SHP77 (cell line): ENCODE data around the gene ENGASE.

Experiments used
- DNase-seq, 2 experiments: peaks; one replicate each; lab custom pipeline; 2025; lab: John Stamatoyannopoulos, UW

The ENGASE gene

GRCh38 chr17:79115487-79115886 lies 40.9 kb downstream of the ENGASE start:
- no peak for DNase-seq

GRCh38 chr17:79116575-79117368 lies 42.1 kb downstream of the ENGASE start:
- no peak for DNase-seq

- no peak for DNase-seq
Measured at GRCh38 chr17:79117905-79118487, 43.4 kb downstream of the ENGASE start.

DNA sequence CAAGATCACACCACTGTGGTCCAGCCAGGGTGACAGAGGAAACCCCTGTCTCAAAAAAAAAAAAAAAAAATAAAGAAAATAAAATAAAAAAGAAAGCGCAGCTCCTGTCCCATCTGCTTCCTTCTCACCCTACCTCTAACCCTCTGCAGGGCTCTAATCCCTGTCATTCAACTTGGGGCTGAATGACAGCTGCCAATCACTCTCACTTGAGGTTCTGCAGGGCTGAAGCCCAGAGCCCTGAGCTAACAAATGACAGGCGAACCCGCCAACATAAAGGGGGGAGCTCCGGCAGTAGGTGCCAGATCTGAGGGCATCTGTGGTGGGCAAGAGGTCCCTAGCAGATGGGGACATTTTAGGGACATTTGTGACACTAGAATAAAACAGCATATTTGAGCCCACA lies 44.3 kb downstream of the ENGASE start:
- no peak for DNase-seq

DNA sequence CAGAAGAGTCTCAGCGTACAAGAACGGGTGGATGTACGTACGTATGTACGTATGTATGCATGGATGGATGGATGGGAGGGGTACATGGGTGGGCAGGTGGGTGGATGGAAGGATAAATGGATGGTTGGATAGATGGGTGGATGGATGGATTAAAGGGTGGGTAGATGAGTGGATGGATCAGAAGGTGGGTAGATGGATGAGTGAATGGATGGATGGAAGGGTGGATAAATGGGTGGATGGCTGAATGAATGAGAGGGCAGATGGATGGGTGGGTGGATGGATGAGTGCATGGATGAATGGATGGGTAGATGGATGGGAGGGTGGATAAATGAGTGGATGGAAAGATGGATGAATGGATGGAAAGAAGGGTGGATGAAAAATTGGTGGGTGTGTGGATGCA lies 45.6 kb downstream of the ENGASE start:
- no peak for DNase-seq

GRCh38 chr17:79123988-79124387 lies 49.4 kb downstream of the ENGASE start:
- DNase-seq: no peak

DNA sequence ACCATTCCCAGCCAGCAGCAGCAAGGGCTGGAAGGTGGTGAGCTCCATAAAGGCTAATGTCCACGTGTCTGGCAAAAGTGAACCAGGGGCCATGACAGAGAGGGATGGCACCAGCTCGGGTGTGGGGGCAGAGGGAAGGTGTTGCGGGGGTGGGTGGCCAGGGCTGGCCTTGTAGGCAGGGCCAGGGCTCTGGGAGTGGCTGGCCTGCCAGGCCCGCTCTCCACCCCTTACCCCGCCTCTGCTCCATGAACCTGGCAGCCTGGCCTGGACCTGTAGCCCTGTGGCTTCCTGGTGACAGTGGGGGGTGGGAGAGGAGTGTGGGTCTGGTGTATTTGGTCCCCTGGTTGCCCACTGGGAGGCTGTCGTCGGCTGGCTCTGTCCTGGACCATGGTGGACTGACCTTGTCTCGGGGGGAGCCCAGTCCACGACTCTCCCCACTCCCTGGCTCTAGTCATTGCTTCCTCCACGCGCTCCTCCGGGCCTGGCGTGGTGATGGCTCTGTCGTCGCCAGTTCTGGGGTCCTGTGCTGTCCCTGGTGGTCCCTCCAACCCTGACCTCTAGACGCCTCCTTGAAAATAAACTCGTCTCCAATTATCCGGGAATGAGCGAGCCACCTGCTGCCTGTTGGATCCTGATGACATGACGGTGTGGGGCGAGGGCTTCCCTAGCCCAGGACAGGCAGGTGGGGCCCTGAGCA lies 50.0 kb downstream of the ENGASE start:
- no peak for DNase-seq

- DNase-seq: no peak
Measured at GRCh38 chr17:79125503-79125902, 50.9 kb downstream of the ENGASE start.

DNA sequence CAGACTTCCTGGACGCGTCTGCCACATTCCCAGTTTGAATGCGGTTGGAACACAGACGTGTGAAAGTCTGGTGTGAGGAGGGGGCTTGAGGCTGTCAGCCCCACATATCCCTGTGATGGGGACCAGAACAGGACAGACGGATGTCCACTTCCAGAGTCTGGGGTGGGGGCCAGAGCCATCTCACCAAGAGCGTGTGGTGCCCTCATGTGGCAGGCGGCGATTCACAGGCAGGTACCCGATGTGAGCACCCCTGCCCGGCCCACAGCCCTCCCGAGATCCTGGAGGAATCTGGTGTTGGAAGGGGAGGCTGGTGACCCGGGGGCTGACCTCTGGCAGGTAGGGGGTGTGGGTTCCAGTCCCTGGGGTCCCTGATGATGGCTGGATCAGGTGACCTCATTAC lies 51.5 kb downstream of the ENGASE start:
- no peak for DNase-seq

DNA sequence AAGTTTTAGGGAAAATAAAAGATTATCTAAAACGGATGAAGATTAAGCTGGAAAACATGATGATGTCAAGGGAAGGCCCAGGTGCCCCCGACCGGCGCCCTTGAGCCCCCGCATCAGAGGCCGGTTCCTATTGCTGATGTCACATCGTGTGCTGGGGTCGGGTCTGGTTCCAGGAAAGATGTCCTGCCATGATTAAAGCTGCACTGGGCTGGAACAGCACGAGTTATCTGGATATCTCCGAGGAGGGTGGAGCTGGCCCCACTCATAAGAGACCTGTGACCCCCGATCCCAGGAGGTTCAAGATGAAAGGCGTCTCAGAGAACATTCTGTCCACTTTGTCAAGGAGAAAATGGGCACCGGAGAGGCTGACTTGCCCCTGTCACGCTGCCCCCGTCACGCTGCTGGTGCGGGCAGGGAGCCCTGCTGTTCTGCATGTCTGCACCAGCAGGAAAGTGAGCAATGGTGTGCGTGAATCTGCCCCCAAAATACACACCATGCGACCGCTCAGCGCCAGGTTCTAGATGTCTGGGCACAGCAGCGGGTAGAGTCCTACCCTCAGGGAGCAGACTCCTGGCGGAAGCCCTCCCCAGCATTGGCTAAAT lies 53.0 kb downstream of the ENGASE start:
- DNase-seq: no peak

- no peak for DNase-seq
Measured at GRCh38 chr17:79129523-79129922, 54.9 kb downstream of the ENGASE start.

DNA sequence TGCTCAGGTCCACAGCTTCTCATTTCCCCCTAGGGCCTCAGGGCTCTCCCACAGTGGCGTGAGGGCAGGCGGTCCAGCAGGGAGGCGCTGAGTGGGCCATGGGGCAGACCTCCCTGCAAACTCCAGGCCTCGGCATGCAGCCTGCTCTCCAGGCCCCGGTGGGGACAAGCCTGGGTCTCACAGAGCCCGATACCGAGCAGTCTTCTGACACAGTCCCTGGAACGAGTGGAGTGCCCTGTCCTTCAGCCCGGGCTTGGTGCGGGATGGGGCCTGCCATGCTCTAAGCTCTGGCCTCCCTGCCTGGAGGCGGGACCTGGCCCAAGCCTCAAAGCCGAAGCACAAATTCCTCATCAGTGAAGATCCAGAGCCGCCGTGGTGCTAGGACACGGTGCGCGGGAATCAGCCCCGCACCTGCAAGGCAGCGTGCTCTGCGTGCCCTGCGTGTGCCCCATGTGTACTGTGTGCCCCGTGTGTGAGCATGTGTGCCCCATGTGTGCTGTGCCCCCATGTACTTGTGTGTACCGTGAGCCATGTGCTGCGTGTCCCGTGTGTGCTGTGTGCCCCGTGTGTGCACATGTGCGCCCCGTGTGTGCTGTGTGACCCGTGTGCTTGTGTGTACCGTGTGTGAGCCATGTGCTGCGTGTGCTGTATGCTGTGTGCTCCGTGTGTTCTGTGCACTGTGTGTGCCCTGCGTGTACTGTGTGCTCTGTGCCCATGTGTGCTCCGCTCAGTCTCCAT lies 56.1 kb downstream of the ENGASE start:
- DNase-seq: no peak

GRCh38 chr17:79131274-79131635 lies 56.6 kb downstream of the ENGASE start:
- no peak for DNase-seq

GRCh38 chr17:79131701-79132100 lies 57.1 kb downstream of the ENGASE start:
- DNase-seq: no peak

DNA sequence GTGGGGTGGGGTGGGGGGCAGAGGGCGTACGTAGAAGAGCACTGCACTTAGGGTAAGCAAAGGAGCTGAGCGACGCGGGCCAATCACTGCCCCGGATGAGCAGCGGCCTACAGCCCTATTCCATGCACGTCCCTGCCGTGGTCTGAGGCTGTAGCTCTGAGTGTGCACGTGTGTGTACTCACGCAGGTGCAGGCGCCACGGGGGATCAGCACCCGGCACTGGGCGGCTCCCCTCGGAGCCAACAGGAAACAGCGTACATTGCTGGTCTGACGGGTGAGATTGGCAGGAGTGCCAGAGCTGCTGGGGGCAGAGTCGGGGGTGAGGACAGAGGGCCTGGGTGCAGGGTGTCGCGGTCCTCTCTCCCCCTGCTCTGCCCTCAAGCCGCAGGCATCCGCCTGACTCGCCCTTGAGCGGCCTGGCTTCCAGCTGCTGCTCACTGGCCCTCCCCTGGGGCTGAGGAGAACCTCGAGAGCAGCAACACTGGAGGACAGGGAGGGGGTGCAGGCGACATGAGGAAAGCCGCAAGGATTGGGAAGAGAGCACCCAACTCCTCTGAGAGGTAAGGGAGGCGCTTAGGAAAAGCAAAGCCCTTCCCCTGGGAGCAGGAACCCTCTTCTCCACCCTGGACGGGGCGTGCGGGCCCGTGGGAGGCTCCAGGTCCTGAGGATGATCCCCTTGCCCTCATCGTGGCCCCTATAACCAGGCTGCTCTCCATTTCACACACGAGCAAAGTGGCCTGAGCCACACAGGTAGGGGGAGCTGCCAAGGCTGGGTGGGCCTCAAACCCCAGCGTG lies 57.8 kb downstream of the ENGASE start:
- no peak for DNase-seq

- no peak for DNase-seq
Measured at GRCh38 chr17:79133214-79133613, 58.6 kb downstream of the ENGASE start.

- no peak for DNase-seq
Measured at GRCh38 chr17:79133985-79134384, 59.4 kb downstream of the ENGASE start.

GRCh38 chr17:79135011-79135410 lies 60.4 kb downstream of the ENGASE start:
- no peak for DNase-seq

- DNase-seq: no peak
Measured at GRCh38 chr17:79135628-79136405, 61.2 kb downstream of the ENGASE start.
